Measurements from ENCODE around the gene ZAP70.
A peak's percentile ranks its signal among the peaks of the same experiment; 100 is the strongest.
"Not testable (repeated sequence)": the region's sequence is repeated elsewhere in the genome, so short reads cannot be mapped to it uniquely, and the experiment has no call there.

ZAP70 gene

GRCh38 chr2:97713296-97714083 is at the start of gene ZAP70:
TSS of gene ZAP70 (plus strand) at chr2:97713576. CDS start at chr2:97724037, 10,461 bp downstream.
- DNase-seq: no peak

GRCh38 chr2:97663626-97663961 is 49.8 kb upstream of the ZAP70 start:
- no peak for DNase-seq

- peak; percentile 99 for DNase-seq
Measured at GRCh38 chr2:97663962-97664635, 49.3 kb upstream of the ZAP70 start, which contains the start of gene ACTR1B. TSS of gene ACTR1B (minus strand) at chr2:97664044. CDS start at chr2:97663890, 154 bp downstream.

- DNase-seq: no peak
Measured at GRCh38 chr2:97664636-97664970, 48.8 kb upstream of the ZAP70 start.

- DNase-seq: no peak
Measured at GRCh38 chr2:97669448-97669847, 43.9 kb upstream of the ZAP70 start, which contains the start of gene C2orf92. TSS of gene C2orf92 (plus strand) at chr2:97669713. CDS start at chr2:97669789, 76 bp downstream.

GRCh38 chr2:97670471-97670870 is 42.9 kb upstream of the ZAP70 start:
- no peak for DNase-seq

GRCh38 chr2:97671526-97671925 is 41.9 kb upstream of the ZAP70 start:
- no peak for DNase-seq

- DNase-seq: not testable (repeated sequence)
Measured at GRCh38 chr2:97672606-97673140, 40.7 kb upstream of the ZAP70 start.

- peak; percentile 62 for DNase-seq
Measured at GRCh38 chr2:97673182-97673914, 40.0 kb upstream of the ZAP70 start.

- DNase-seq: peak; percentile 39
Measured at GRCh38 chr2:97673915-97674283, 39.5 kb upstream of the ZAP70 start.

- DNase-seq: no peak
Measured at GRCh38 chr2:97675430-97676113, 37.8 kb upstream of the ZAP70 start.

- DNase-seq: no peak
Measured at GRCh38 chr2:97676620-97677019, 36.8 kb upstream of the ZAP70 start.

GRCh38 chr2:97677480-97677879 is 35.9 kb upstream of the ZAP70 start:
- no peak for DNase-seq

GRCh38 chr2:97678298-97678697 is 35.1 kb upstream of the ZAP70 start:
- peak; percentile 62 for DNase-seq

- not testable (repeated sequence) for DNase-seq
Measured at GRCh38 chr2:97687235-97687634, 26.1 kb upstream of the ZAP70 start.

- DNase-seq: no peak
Measured at GRCh38 chr2:97688062-97688827, 25.1 kb upstream of the ZAP70 start.

- no peak for DNase-seq
Measured at GRCh38 chr2:97691166-97691565, 22.2 kb upstream of the ZAP70 start.

GRCh38 chr2:97693476-97693875 is 19.9 kb upstream of the ZAP70 start:
- DNase-seq: no peak

- no peak for DNase-seq
Measured at GRCh38 chr2:97695744-97696143, 17.6 kb upstream of the ZAP70 start.

- peak; percentile 93 for DNase-seq
Measured at GRCh38 chr2:97697252-97698235, 15.8 kb upstream of the ZAP70 start.

- DNase-seq: no peak
Measured at GRCh38 chr2:97698530-97698929, 14.8 kb upstream of the ZAP70 start.

Data from hematopoietic multipotent progenitor cell treated with erythropoietin and hydrocortisone succinate and interleukin-3 and kit ligand, for 4 days (in vitro differentiated cells).